A204.1 (cell line): ENCODE results near the gene BID.

Source experiments
- FAIRE-seq: peaks from 2 replicates; lab custom pipeline; 2012; peaks lifted over from hg19 to GRCh38; lab: Jason Lieb, UNC

Gene BID

GRCh38 chr22:17734187-17734586 lies 40.1 kb downstream of the BID start:
- no peak for FAIRE-seq

- no peak for FAIRE-seq
These were observed 40.8 kb downstream of the BID start for GRCh38 chr22:17733466-17733865.

- no peak for FAIRE-seq
These were observed 41.9 kb downstream of the BID start for GRCh38 chr22:17732251-17732854.

- FAIRE-seq = no peak
These were observed 44.7 kb downstream of the BID start for GRCh38 chr22:17729561-17729960.

GRCh38 chr22:17728786-17729185 lies 45.5 kb downstream of the BID start:
- no peak for FAIRE-seq

- no peak for FAIRE-seq
These were observed 47.1 kb downstream of the BID start for GRCh38 chr22:17726928-17727897.

GRCh38 chr22:17726006-17726927 lies 48.0 kb downstream of the BID start:
- no peak for FAIRE-seq

- no peak for FAIRE-seq
These were observed 48.8 kb downstream of the BID start for GRCh38 chr22:17725500-17725796.

GRCh38 chr22:17724678-17725499 lies 49.4 kb downstream of the BID start:
- no peak for FAIRE-seq

GRCh38 chr22:17724241-17724640 lies 50.0 kb downstream of the BID start:
- no peak for FAIRE-seq

- no peak for FAIRE-seq
These were observed 54.4 kb downstream of the BID start for GRCh38 chr22:17719911-17720310.

GRCh38 chr22:17717708-17718107 lies 56.6 kb downstream of the BID start:
- no peak for FAIRE-seq

- no peak for FAIRE-seq
These were observed 57.7 kb downstream of the BID start for GRCh38 chr22:17716529-17716928.

- FAIRE-seq = no peak
These were observed 61.8 kb downstream of the BID start for GRCh38 chr22:17712441-17712840.

- FAIRE-seq = no peak
These were observed 64.2 kb downstream of the BID start for GRCh38 chr22:17710023-17710422.

GRCh38 chr22:17707526-17707925 lies 66.7 kb downstream of the BID start:
- no peak for FAIRE-seq

- no peak for FAIRE-seq
These were observed 67.3 kb downstream of the BID start for GRCh38 chr22:17706947-17707346.

- FAIRE-seq = peak; percentile 81
These were observed 68.0 kb downstream of the BID start for GRCh38 chr22:17705951-17706900.

- FAIRE-seq = no peak
These were observed 68.7 kb downstream of the BID start for GRCh38 chr22:17705546-17705945.

GRCh38 chr22:17703811-17704210 lies 70.5 kb downstream of the BID start:
- no peak for FAIRE-seq

- FAIRE-seq = no peak
These were observed 73.5 kb downstream of the BID start for GRCh38 chr22:17700778-17701177.
